ENCODE results near the gene CADPS. TPM values are rescaled to one million over a fixed set of nuclear protein-coding genes. Genes with fewer than 3 reads are reported as not detected.

The CADPS gene
- total RNA-seq, 1 experiment from 2014 or later, result not detected

GRCh38 chr3:62421207-62421606 lies 454.0 kb downstream of the CADPS start:
- BruUV-seq (replicated peaks), result no TSS peak
- in situ Hi-C loops (cut with HindIII; ENCODE audit: low pct_unique_long_range_greater_than_20kb, low sequenced_read_pairs), result no loop called here
- POLR2A ChIA-PET, result no interaction called here

GRCh38 chr3:62416144-62416543 lies 459.1 kb downstream of the CADPS start:
- Histone ChIP-seq H3K36me3 (ENCODE audit: control insufficient read depth, insufficient read depth, low read length) (no peaks in the 10 kb centered on the region), H3K27me3 (ENCODE audit: control insufficient read depth, insufficient read depth, low read length) (no peaks in the 10 kb centered on the region; the same call in 1 of the 2 replicates), H3K4me1 (ENCODE audit: control insufficient read depth, insufficient read depth, low read length) (no peaks in the 10 kb centered on the region), H3K9me3 (ENCODE audit: control insufficient read depth, insufficient read depth, low read depth, low read length) (no peaks in the 10 kb centered on the region), H3K27ac (ENCODE audit: low read length) (no peak overlapping the region), H3K4me3 (ENCODE audit: low read depth in 2 of 2, low read length in 2 of 2) (no peak overlapping the region)
- DNase-seq (ENCODE audit: low read depth, low spot score) (no peak), ATAC-seq (no peak)
- TF ChIP-seq SIN3A (IDR thresholded peaks at IDR 0.05; ENCODE audit: borderline replicate concordance, insufficient read depth, low read depth, low read length), result no peak
- no peak for TF ChIP-seq CTCF (IDR thresholded peaks at IDR 0.05)
- TF ChIP-seq TCF7L2 (IDR thresholded peaks at IDR 0.05; ENCODE audit: low read depth, low read length), result no peak
- TF ChIP-seq REST (IDR thresholded peaks at IDR 0.05; ENCODE audit: insufficient read depth in 1 of 2, low read depth in 2 of 2, low read length in 1 of 2), result no peak
- no peak for TF ChIP-seq POLR2AphosphoS5 (IDR thresholded peaks at IDR 0.05; ENCODE audit: low read depth, low read length)
- CTCF ChIA-PET, result no interaction called here
- BruUV-seq (replicated peaks), result no TSS peak
- intact Hi-C loops (cut with micrococcal nuclease; ENCODE audit: unreplicated experiment), result no loop called here
- POLR2A ChIA-PET, result no interaction called here
- in situ Hi-C loops (cut with HindIII; ENCODE audit: low pct_unique_long_range_greater_than_20kb, low sequenced_read_pairs), result no loop called here

More at GRCh38 chr3:62421207-62421606, 454.0 kb downstream of the CADPS start:
- Histone ChIP-seq H3K4me3 (ENCODE audit: low read depth in 2 of 2, low read length in 2 of 2) (no peak overlapping the region), H3K27me3 (ENCODE audit: control insufficient read depth, insufficient read depth, low read length) (peaks cover 3% of the 10 kb centered on the region; the same call in 1 of the 2 replicates), H3K9me3 (ENCODE audit: control insufficient read depth, insufficient read depth, low read depth, low read length) (no peaks in the 10 kb centered on the region), H3K36me3 (ENCODE audit: control insufficient read depth, insufficient read depth, low read length) (no peaks in the 10 kb centered on the region), H3K4me1 (ENCODE audit: control insufficient read depth, insufficient read depth, low read length) (no peaks in the 10 kb centered on the region), H3K27ac (ENCODE audit: low read length) (no peak overlapping the region)
- TF ChIP-seq TCF7L2 (IDR thresholded peaks at IDR 0.05; ENCODE audit: low read depth, low read length) (no peak), REST (IDR thresholded peaks at IDR 0.05; ENCODE audit: insufficient read depth in 1 of 2, low read depth in 2 of 2, low read length in 1 of 2) (no peak), CTCF (IDR thresholded peaks at IDR 0.05) (no peak)
- CTCF ChIA-PET, result no interaction called here
- ATAC-seq (no peak), DNase-seq (ENCODE audit: low read depth, low spot score) (no peak)
- intact Hi-C loops (cut with micrococcal nuclease; ENCODE audit: unreplicated experiment), result no loop called here
